GM04503 (cell line): Measurements from ENCODE around the gene PPP1R16B.

Experiments used
- DNase-seq: peaks from one replicate; pipeline ENCODE4 v3.0.0-alpha.2; 2012; ENCODE audit warnings: low read depth

PPP1R16B gene

DNA sequence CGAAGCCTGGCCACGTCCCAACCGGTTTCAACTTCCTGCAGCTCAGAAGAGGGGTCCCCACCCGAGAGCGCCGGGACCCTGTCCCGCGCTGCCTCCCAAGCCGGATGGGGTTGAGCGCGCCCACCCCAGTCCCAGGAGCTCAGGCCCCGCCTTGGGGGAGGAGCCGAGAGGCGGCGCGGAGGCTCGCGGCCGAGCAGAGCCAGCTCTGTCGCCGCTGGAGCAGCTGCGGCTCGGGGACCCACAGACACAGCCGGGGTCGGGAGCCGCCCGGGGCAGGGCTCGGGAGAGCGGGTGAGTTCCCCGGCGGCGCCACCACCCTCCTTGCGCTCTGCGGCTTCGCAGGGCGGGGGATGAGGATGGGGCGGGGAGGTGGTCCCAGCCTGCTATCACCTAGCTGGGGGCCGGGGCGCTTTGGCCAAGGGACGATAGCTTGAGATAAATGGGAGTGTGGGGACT is at the start of gene PPP1R16B:
TSS of gene PPP1R16B (plus strand) at position 196 of the 456 bp plus-strand sequence. CDS start 30,229 bp downstream, outside the sequence.
- no peak for DNase-seq

DNA sequence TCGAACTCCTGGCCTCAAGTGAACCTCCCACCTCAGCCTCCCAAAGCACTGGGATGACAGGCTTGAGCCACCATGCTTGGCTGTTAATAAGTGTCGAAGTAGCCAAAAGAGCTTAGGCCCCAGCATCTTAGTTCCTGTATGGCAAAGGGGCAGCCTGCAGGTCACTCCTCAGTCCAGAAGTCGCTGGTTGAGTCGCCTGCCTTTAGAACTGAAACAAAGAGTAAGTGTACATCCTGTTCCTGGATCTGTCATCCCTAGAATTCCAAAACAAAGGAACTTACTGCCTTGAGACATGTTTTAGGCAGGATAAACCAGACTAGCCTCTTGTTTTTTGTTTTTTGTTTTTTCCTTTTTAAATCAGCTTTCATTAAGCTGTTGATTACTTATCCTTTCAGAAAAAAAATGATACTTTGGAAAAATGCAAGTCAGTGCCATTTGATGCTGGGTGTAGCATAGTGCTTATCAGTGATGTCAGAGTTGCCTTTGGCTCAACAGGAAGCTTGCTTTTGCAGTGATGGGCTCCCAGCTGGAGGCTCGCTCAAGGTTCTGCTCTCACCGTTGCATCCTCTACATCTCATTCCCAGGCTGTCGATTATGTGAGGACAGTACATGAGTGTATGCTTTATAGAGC is 48.2 kb upstream of the PPP1R16B start:
- DNase-seq: no peak

DNA sequence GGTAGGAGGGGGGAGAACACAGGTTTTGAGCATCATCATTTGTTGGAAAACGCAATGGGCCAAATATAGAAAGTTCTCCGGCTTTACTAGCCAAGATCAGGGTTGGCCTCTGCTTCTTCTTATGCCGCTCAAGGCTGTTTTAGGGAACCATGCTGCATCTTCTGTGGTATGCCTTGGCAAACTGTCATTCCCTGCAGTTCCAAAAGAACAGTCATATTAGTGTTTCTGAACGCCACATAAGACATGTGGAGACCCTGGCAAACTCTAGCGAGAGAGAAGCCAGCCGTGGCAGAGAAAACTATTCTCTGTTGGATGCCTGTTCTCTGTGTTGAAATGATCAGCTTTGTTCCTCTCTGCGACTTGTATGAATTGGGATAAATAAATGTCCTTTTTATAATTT is 46.4 kb upstream of the PPP1R16B start:
- DNase-seq: no peak

DNA sequence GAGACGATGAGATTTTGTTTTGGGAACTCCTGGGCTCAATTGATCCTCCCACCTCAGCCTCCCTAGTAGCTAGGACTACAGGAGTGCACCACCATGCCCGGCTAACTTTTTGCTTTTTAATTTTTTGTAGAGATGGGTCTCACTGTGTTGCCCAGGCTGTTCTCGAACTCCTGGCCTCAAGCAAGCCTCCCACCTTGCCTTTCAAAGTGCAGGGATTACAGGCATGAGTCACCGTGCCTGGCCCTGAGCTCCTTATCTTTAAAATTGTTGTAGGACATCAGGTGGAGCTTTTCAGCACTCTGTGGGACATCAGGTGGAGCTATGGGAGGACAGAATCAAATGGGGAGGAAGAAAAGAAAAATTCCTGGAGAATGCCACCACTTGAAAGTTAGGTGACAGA is 44.5 kb upstream of the PPP1R16B start:
- DNase-seq: no peak

DNA sequence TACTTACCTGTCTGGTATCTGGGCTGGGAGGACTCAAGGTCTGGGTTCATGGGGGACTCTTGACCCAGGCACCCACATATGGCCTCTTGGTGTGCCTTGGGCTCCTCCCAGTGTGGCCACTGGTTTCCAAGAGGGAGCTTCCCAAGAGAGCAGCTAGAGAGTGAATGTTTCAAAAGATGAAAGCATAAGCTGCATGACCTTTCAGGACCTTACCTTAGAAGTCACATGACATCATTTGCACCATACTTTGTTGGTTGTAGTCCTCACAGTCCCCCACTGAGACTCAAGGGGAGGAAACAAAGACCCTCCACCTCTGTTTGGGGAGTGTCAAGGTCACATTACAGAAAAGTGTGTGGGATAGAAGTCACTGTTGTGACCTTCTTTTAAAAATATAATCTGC is 43.3 kb upstream of the PPP1R16B start:
- no peak for DNase-seq

DNA sequence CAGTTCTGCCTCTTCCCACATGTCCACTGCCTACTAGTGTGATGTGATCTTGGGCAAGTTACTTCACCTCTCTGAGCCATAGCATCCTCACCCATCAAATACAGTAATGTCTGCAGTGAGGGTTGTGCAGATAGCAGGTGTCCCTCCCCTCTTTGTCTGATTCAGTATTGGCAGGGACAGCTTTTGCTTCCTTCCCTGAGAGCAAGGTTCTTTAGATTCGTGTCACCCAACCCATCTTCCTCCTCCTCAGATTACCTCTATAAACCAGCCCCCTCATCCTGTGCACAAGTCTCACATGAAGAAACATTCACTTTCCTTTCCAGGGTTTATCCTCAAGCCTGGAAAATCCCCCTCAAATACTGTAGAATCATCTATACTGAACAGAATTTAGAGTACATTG is 41.9 kb upstream of the PPP1R16B start:
- no peak for DNase-seq

DNA sequence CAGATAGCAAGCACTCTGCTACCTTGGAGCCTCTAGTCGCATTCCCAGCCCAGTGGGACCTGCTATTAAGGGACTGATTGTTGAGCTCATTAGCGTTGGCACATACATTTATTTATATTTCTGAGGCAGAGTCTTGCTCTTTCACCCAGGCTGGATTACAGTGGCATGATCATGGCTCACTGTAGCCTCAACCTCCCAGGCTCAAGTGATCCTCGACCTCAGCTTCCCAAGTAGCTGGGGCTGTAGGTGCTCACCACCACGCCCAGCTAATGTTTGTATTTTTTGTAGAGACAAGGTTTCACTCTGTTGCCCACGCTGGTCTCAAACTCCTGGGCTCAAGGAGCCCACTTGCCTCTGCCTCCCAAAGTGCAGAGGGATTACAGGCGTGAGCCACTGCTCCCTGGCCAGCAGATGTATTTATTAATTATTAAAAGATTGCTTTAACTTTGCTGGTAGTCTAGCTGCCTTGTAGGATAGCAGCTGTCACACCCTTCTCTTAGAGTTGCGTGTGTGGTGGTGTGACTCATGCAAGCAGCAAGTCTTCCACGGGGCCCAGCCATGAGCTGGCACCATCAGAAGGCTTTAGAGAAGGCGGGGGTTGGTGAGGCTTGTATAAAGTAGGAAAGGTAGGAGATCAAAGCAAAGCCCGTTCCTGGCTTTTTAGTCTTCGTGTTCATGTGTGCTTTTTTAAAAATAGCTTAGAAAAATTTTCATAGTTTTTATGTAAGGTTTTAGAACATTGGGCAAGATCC is 40.8 kb upstream of the PPP1R16B start:
- DNase-seq: peak; percentile 54

DNA sequence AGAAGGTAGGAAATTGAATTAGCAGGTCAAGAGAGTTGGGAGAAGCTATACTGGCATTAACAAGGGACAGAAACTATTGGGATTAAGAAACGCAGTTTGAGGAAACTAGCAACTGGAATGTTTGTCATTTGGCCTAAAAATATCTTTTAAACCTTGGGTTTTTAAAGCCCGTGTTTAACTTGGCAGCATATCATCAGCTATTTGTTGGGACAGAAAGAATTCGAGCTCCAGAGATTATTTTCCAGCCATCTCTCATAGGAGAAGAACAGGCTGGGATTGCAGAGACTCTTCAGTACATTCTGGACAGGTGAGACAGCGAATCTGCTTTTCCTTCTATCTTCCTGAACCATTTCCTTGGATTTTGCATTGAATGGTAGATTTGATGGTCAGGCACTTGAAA is 39.4 kb upstream of the PPP1R16B start:
- no peak for DNase-seq

DNA sequence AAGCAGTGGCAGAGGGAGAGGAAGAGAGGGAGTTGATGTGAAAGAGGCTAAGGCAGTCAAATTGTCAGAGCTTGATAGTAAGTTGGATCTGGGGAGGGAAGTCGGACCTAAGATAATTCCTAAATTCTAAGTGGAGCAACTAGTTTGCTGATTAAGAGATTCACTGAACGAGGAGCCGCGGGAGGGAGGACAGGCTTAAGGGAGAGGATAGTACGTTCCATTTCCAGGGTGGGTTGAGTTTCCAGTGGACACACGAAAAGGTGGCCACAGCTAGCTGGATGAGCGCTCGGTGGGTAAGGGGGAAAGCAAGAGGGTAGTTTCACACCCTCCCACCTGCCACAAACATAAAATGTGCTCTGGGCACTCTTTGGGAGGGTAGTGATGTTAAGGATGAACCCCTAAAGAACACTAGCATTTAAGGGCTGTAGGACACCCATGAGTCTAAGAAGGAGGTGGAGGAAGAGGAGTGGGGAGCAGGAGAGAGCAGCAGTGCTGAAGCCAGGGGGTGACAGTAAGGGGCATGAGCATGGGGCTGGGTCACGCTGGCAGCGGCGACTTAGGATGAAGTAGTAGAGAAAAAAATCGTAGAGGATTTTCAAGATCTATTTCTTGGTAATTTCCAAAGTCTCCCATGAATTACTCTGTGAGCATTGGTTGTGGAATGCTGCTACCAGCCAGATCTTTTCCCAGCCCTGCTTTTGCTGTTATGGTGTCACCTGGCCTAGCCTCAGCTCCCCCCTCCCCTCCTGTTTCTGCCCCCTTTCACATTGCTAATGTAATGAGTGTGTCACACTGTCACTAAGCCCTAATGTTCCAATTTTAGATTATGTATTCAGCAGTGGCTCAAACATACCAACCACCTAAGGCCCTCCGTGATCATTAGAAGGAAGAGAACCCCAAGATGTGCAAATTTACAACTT is 35.9 kb upstream of the PPP1R16B start:
- no peak for DNase-seq

DNA sequence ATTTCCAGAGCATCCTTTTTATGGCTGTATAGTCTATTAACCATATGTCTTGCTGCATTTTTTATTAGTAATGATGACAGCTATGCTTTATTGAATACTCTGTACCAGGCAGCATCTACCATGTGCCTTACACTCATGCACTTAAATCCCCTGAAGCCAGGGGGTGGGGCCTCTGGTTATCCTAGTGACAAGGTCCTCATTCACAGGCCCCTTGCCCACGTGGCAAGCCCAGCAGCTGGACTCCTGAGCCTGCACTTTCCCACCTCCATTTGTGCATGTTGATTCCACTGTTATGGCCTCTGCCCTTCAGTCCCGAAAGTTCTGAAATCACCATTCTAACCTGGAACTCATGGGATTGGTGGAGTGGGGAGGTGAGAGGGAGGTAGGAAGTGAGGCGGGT is 35.0 kb upstream of the PPP1R16B start:
- DNase-seq: no peak

DNA sequence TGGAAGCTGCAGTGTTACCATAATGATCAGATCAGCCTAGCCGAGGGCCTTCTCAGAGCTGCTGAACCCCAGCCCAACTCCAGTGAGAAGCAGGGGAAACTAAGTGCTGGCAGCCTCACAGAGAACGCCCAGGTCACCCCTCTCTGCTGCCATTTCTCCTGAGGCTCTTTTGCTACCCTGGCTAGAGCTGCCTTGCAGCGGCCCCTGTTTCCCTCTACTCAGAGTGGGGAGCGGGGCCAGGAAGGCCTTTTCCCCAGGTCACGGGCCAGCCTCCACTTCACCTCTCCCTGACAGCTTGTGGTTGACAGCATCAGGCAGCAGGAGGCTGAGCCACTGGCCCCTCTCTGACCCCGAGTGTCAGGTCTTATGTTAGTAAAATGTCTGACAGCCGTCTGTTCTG is 34.5 kb upstream of the PPP1R16B start:
- DNase-seq: no peak

DNA sequence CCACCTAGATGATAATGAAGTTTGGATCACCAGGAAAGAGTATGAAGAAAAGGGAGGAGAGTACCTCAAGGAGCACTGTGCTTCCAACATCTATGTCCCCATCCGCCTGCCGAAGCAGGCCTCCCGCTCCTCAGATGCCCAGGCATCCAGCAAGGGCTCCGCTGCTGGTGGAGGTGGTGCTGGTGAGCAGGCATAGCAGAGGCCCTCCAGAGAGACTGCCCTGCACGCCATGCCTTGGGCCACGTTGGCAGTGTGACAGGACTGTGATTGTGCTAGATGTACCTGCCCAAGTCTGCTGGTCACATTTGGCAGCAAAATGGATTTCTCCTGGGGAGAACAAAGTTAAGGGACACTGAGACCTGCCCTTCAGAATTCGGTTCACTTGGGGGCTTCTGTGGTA is 33.9 kb upstream of the PPP1R16B start:
- DNase-seq: no peak

DNA sequence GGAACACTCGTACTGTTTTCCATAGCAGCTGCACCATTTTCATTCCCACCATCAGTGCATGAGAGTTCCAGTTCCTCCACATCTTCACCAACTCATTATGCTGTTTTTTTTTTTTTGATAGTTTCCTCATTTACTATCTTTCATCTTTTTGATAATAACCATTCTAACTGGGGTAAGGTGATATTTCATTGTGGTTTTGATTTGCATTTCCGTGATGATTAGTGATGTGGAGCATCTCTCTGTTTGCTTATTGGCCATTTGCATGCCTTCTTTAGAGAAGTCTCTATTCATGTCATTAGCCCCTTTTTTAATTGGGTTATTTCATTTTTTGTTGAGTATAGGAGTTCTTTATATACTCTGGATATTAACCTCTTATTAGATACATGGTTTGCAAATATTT is 31.3 kb upstream of the PPP1R16B start:
- no peak for DNase-seq

DNA sequence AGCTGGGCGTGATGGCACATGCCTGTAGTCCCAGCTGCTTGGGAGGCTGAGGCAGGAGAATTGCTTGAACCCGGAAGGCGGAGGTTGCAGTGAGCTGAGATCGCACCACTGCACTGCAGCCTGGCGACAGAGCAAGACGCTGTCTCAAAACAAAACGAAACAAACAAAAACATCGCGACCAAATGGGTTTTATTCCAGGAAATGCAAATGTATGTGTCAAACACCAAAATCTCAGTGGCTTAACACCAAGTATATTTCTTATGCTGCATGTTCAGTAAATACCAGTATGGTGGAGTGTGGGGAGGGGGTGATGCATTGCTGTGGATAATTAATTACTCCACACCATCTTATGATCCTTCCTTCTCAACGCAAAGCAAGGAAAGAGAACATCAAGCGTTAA is 29.1 kb upstream of the PPP1R16B start:
- no peak for DNase-seq

DNA sequence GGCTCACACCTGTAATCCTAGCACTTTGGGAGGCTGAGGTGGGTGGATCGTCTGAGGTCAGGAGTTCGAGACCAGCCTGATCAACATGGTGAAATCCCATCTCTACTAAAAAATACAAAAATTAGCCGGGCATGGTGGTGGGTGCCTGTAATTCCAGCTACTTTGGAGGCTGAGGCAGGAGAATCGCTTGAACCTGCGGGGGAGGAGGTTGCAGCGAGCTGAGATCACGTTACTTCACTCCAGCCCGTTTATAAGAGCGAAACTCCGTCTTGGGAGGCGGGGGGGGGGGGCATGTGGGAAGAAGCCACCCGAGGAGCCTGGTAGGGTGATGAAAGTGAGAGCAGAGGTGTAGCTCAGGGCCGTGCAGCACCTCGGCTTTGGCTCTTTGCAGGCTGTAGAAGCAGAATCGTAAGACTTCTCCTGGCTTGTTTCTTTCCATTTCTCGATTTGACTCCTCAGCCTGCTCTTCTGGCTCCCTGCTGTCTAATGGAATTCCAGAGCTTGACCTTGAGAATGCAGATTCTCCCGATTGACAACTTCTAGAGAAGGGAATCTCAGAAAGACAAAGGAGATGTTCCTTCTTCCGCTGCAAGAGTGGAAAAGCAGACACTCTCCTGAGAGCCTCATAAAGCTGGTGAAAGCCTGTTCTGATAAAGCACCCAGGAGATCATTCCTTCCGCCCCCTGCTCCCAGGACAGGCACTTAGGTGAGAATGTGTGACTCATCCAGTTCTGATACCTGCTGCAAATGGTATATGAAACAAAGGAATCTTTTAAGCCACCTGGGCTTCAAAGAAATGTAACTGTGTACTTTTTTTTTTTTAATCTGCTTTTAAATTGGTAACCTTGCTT is 26.0 kb upstream of the PPP1R16B start:
- no peak for DNase-seq

DNA sequence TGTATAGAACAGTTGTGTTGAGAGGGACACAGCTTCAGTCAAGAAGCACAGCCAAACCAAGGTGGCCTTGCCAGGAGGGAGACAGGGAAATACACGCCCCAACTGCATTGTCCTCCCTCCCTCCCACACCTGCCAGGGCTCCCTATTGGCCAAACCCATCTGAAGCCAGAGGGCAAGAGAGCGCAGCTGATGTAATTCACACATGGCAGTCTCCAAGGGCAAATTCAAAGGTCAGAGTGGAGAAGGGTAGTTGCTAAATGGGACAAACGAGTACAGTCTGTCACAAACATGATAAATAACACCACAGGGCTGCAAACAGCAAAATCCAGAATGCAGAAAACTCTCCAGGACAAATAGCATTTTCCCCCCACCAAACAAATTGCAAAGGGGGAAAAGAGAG is 23.2 kb upstream of the PPP1R16B start:
- DNase-seq: no peak

DNA sequence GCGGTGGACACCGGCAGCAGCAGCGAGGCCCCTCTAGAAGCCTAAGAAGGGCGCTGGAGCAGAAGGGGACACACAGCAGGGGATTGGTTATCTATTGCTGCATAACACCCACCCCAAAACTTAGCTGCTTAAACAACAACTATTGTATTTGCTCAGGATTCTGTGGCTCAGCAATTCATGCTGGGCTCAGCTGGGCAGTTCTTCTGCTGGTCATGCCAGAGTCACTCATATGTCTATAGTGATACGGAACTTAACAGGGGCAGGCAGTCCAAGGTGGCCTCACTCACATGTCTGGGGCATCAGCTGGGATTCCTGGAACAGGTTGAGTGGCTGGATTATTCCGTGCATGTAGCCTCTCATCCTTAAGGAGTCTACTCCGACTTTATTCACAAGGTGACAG is 17.6 kb upstream of the PPP1R16B start:
- no peak for DNase-seq

DNA sequence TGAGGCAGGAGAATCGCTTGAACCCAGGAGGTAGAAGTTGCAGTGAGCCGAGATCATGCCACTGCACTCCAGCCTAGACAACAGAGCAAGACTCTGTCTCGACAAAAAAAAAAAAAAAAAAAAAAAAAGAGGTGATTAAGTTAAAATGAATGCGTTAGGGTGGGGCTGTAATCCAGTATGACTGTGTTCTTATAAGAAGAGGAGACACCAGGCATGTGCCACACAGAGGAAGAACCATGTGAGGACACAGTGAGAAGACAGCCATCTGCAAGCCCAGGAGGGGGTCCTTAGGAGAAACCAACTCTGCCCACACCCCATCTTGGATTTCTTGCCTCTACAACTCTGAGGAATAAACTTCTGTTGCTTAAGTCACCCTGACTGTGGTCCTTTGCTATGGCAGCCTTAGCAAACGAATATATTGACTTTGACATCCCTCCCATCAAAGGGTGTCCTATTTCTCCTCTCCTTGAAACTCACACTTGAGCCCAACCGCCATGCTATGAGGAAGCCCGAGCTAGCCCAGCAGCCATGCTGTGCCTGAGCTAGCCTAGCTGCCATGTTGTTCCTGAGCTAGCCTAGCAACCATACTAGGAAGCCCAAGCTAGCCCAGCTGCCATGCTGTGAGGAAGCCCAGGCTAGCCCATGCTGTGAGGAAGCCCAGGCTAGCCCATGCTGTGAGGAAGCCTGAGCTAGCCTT is 15.8 kb upstream of the PPP1R16B start:
- DNase-seq: peak; percentile 27

DNA sequence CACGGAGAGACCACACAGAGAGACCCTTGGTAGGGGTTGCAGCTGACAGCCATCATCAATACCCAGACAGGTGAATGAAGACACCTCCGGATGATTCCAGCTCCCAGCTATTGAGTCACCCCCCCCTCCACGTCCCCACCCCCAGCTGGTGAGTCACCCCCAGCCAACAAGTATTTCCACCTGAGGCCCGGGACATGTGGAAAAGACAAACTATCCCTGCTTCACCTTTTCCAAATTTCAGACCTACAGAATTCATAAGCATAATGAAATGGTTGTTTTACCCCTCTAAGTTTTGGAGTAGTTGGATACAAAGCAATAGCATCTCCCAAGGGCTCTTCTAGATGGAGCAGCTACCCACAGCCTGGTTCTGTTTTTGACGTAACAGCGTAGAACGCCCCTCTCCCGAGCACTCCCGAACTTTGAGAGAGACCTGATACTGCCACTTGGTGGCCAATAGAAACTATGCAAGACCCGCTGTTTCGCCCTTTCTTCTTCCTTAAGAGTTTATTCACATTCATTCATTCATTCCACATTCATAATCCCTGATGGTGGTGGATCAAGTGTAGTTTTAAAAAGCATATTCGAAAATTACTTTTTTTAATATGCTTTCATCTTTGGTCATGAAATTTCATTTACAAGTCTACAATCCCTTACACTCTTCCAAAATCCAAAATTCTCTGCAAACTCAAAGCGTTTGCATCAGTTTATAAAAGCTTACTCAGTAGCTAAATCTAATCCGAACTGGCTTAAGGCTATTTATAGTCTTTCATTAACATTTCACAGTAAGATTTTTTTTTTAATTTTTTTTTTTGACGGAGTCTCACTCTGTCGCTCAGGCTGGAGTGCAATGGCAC is 15.1 kb upstream of the PPP1R16B start:
- no peak for DNase-seq

DNA sequence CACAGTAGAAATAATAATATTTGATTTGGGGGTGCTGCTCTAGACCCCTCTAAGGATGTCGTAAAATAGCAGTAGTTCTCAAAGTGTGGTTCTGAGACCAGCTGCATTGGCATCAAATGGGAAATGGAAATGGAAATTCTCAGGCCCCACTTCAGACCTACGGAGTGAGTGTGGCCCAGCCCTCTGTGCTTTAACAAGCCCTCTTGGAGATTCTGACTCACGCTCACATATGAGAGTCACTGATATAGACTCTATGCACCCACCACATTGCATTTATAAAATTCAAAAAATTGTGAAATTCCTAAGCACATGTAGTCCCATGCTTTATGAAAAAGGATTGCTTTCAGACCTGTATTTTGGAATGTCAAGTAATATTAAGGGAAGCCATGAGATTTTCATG is 14.2 kb upstream of the PPP1R16B start:
- DNase-seq: no peak
